Fibroblast of lung (primary cell): ENCODE measurements around the gene CPNE6. TPM values are rescaled to one million over a fixed set of nuclear protein-coding genes. Genes with fewer than 3 reads are reported as not detected.

ENCODE experiments used
- DNase-seq, 2 donors: peaks; one replicate each; pipeline versions ENCODE4 v3.0.0 to v3.0.0-alpha.2; 2010; ENCODE audit warnings: low read depth in 2 of 2
- H2AFZ ChIP-seq: 2 replicates; pipeline ENCODE4 v1.5.1; 2012; ENCODE audit warnings: low read length, control low read depth, inconsistent platforms
- H3K27ac ChIP-seq: 2 replicates; pipeline ENCODE4 v1.5.1; 2011; ENCODE audit warnings: low read length, control low read depth; ENCODE audit not compliant: insufficient read depth
- H3K27me3 ChIP-seq: 2 replicates; pipeline ENCODE4 v1.5.1; 2011; ENCODE audit warnings: mild to moderate bottlenecking, low read length; ENCODE audit not compliant: control insufficient read depth, insufficient read depth
- H3K36me3 ChIP-seq: 2 replicates; pipeline ENCODE4 v1.5.1; 2011; ENCODE audit warnings: low read length; ENCODE audit not compliant: control insufficient read depth, insufficient read depth
- H3K4me1 ChIP-seq: 2 replicates; pipeline ENCODE4 v1.5.1; 2011; ENCODE audit warnings: low read length; ENCODE audit not compliant: control insufficient read depth, insufficient read depth; ENCODE audit errors: extremely low read depth
- H3K4me2 ChIP-seq: 2 replicates; pipeline ENCODE4 v1.5.1; 2011; ENCODE audit warnings: low read length, control low read depth; ENCODE audit not compliant: insufficient read depth; ENCODE audit errors: extremely low read depth
- H3K4me3 ChIP-seq, 4 experiments: fragments of 200-600 bp in 1 of 4; sonication (generic) in 1 of 4; replicated peaks in 1 of 4; 2 replicates each; pipeline ENCODE4 v1.5.1; 2011 to 2016; ENCODE audit warnings: low read length in 4 of 4, low read depth in 3 of 4, mild to moderate bottlenecking in 3 of 4, control low read depth in 2 of 4, inconsistent platforms in 1 of 4, mixed read lengths in 1 of 4; ENCODE audit not compliant: insufficient read depth in 1 of 4; ENCODE audit errors: control extremely low read depth in 1 of 4
- H3K79me2 ChIP-seq: 2 replicates; pipeline ENCODE4 v1.5.1; 2012; ENCODE audit warnings: mild to moderate bottlenecking, low read length, inconsistent platforms; ENCODE audit not compliant: control insufficient read depth, insufficient read depth
- H3K9ac ChIP-seq: 2 replicates; pipeline ENCODE4 v1.5.1; 2011; ENCODE audit warnings: mild to moderate bottlenecking, low read length, control low read depth; ENCODE audit not compliant: insufficient read depth
- H3K9me3 ChIP-seq: 2 replicates; pipeline ENCODE4 v1.5.1; 2012; ENCODE audit warnings: low read depth, low read length; ENCODE audit not compliant: control insufficient read depth, insufficient read depth
- H4K20me1 ChIP-seq: 2 replicates; pipeline ENCODE4 v1.5.1; 2011; ENCODE audit warnings: low read length; ENCODE audit not compliant: control insufficient read depth, insufficient read depth; ENCODE audit errors: extremely low read depth
- CTCF ChIP-seq, 2 donors: IDR thresholded peaks in 1 of 2; conservative IDR thresholded peaks in 1 of 2; 1 replicate in 1 of 2; 2 replicates in 1 of 2; pipeline ENCODE4 v1.5.1; 2011 to 2012; ENCODE audit warnings: low read length in 2 of 2, control low read depth in 1 of 2, inconsistent platforms in 1 of 2, low read depth in 1 of 2, mild to moderate bottlenecking in 1 of 2
- EZH2 ChIP-seq: IDR thresholded peaks from 2 replicates; pipeline ENCODE4 v1.5.1; 2012; ENCODE audit warnings: low read length, control low read depth, mild to moderate bottlenecking; ENCODE audit errors: missing control alignments
- polyA plus RNA-seq, 2 donors: library from polyadenylated mRNA; depleted of rRNA in 1 of 2; stranded (reverse) in 1 of 2; unstranded in 1 of 2; fragments of >200 nt; gene quantifications; 2 replicates each; pipeline ENCODE4 v1.2.1, GENCODE V29; 2011 to 2012; ENCODE audit warnings: missing spikeins in 1 of 2
- total RNA-seq: library from RNA; depleted of rRNA; stranded (reverse); fragments of >200 nt; gene quantifications from 2 replicates; pipeline ENCODE4 v1.2.1, GENCODE V29; 2014

The CPNE6 gene
- total and polyA plus RNA-seq, 2 donors (not counting 1 experiment from before 2014, with no cell fraction given): not detected

GRCh38 chr14:24072881-24073877, 1.8 kb downstream of the CPNE6 start:
- Histone ChIP-seq H3K27me3 (peaks cover 12% of the 10 kb centered on the region), H3K79me2 (no peaks in the 10 kb centered on the region), H3K4me1 (no peaks in the 10 kb centered on the region), H2AFZ (no peak overlapping the region), H3K9me3 (no peaks in the 10 kb centered on the region), H3K27ac (no peak overlapping the region), H3K36me3 (no peaks in the 10 kb centered on the region), H4K20me1 (no peaks in the 10 kb centered on the region), H3K4me2 (no peak overlapping the region), H3K4me3 (no peak overlapping the region), H3K9ac (no peak overlapping the region)
- no peak for DNase-seq
- TF ChIP-seq EZH2 (no peak), CTCF (conservative IDR thresholded peaks at IDR 0.05 in 1 of 2, IDR thresholded peaks at IDR 0.05 in 1 of 2; ENCODE audit: low read depth in 1 of 2, low read length in 2 of 2) (no peak)

DNA sequence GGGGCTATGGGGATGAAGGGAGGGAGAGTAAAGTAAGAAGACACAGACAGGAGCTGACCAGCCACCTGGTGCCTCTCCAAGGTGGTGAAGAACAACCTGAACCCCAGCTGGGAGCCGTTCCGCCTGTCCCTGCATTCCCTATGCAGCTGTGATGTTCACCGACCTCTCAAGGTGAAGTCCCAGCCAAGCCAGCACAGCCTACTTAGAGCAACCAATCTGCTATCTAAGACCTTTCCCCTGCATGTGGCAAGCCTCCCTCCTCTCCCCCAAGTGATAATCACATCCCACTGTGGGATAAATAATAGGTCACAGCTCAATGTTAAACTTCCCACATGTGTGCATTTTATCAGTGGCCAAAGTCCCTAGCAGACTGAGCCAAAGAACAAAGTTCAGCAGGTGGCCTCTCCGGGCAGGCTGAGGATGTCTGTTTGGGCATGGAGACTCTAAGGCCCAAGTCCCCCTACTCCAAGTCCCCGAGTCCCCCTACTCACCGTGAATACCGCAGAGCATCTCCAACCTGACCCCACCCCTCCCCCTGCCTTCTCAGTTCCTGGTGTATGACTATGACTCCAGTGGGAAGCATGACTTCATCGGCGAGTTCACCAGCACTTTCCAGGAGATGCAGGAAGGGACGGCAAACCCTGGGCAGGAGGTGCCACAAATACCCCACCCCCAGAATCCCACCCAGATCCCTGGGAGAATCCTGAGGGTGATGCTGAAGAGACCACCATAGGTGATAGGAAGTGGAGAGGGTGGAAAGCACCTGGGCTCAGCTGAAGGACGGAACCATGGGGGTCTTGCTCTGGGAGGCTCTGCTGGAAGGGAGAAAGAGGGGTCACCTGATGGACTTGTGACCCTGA, 3.5 kb downstream of the CPNE6 start:
- Histone ChIP-seq H3K4me3 (no peak overlapping the region), H3K36me3 (no peaks in the 10 kb centered on the region), H3K4me2 (no peak overlapping the region), H2AFZ (no peak overlapping the region), H3K79me2 (no peaks in the 10 kb centered on the region), H3K9ac (no peak overlapping the region), H3K4me1 (no peaks in the 10 kb centered on the region), H4K20me1 (no peaks in the 10 kb centered on the region), H3K27me3 (peaks cover 13% of the 10 kb centered on the region), H3K9me3 (no peaks in the 10 kb centered on the region), H3K27ac (no peak overlapping the region)
- TF ChIP-seq EZH2 (no peak), CTCF (conservative IDR thresholded peaks at IDR 0.05 in 1 of 2, IDR thresholded peaks at IDR 0.05 in 1 of 2; ENCODE audit: low read depth in 1 of 2, low read length in 2 of 2) (no peak)
- no peak for DNase-seq
